Mucosa of rectum (tissue), 2 donors: Measurements from ENCODE around the gene RELCH.
A peak's percentile ranks its signal among the peaks of the same experiment; 100 is the strongest.
"Not testable (repeated sequence)": the region's sequence is repeated elsewhere in the genome, so short reads cannot be mapped to it uniquely, and the experiment has no call there.

Experiments
- H3K27ac ChIP-seq, 2 donors: one replicate each; pipeline ENCODE4 v1.7.0; 2013; ENCODE audit warnings: inconsistent platforms in 2 of 2, low read depth in 2 of 2, low read length in 2 of 2
- H3K27me3 ChIP-seq, 2 donors: one replicate each; pipeline ENCODE4 v1.7.0; 2013; ENCODE audit warnings: low read length in 2 of 2; ENCODE audit not compliant: control insufficient read depth in 2 of 2, insufficient read depth in 2 of 2
- H3K36me3 ChIP-seq, 2 donors: one replicate each; pipeline ENCODE4 v1.7.0; 2013; ENCODE audit warnings: low read length in 2 of 2; ENCODE audit not compliant: control insufficient read depth in 2 of 2, insufficient read depth in 2 of 2
- H3K4me1 ChIP-seq, 2 donors: one replicate each; pipeline ENCODE4 v1.7.0; 2013; ENCODE audit warnings: low read length in 2 of 2, mild to moderate bottlenecking in 1 of 2; ENCODE audit not compliant: control insufficient read depth in 2 of 2, insufficient read depth in 2 of 2
- H3K4me3 ChIP-seq, 2 donors: one replicate each; pipeline ENCODE4 v1.7.0; 2013; ENCODE audit warnings: low read length in 2 of 2
- H3K9ac ChIP-seq, 2 donors: one replicate each; pipeline ENCODE4 v1.7.0; 2013; ENCODE audit warnings: low read length in 2 of 2, low read depth in 1 of 2, mild to moderate bottlenecking in 1 of 2
- H3K9me3 ChIP-seq, 2 donors: one replicate each; pipeline ENCODE4 v1.7.0; 2013; ENCODE audit warnings: low read length in 2 of 2; ENCODE audit not compliant: control insufficient read depth in 2 of 2
- donor health status: healthy.
- donor health status: Normal muscosa, but diverticular disease.

The RELCH gene

GRCh38 chr18:62164855-62165487, 22.1 kb upstream of the RELCH start:
- H3K27me3 ChIP-seq, result no peaks in the 10 kb centered on the region
- no peaks in the 10 kb centered on the region for H3K36me3 ChIP-seq
- no peak overlapping the region for H3K4me3 ChIP-seq
- H3K27ac ChIP-seq, result peak overlapping the region in 1 of 2 donors; percentile 34
- no peak overlapping the region for H3K9ac ChIP-seq
- peaks cover 0 to 7% of the 10 kb centered on the region in 2 donors for H3K4me1 ChIP-seq
- H3K9me3 ChIP-seq, result no peaks in the 10 kb centered on the region

DNA sequence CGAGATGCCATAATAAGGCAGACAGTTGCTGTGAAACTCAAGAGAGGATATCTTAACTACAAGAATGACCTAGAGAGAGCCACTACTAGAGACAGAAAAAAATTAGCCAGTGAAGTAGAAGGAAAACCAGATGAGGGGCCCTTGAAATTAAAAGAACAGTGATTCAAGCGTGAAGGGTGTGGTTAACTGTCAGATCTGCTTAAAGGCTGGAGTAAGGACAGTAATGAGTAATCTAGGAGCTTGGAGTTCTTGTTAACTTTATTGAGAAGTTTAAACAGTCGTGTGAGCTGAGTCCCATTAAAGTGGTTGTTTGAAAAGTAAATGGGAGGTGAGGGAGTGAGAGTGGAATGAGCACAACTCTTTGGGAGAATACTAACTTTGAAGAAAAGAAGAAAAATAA, 21.5 kb upstream of the RELCH start:
- no peaks in the 10 kb centered on the region for H3K36me3 ChIP-seq
- peak overlapping the region in 1 of 2 donors; percentile 34 for H3K27ac ChIP-seq
- no peak overlapping the region for H3K9ac ChIP-seq
- H3K4me1 ChIP-seq, result peaks cover 0 to 7% of the 10 kb centered on the region in 2 donors
- H3K27me3 ChIP-seq, result no peaks in the 10 kb centered on the region
- no peaks in the 10 kb centered on the region for H3K9me3 ChIP-seq
- no peak overlapping the region for H3K4me3 ChIP-seq

- not testable (repeated sequence) for H3K4me1 ChIP-seq, H3K27ac ChIP-seq, H3K27me3 ChIP-seq, H3K9ac ChIP-seq, H3K4me3 ChIP-seq, H3K9me3 ChIP-seq, H3K36me3 ChIP-seq
Observed at GRCh38 chr18:62166524-62166923, 20.5 kb upstream of the RELCH start.

- H3K36me3 ChIP-seq, result no peaks in the 10 kb centered on the region
- no peak overlapping the region for H3K4me3 ChIP-seq
- H3K9ac ChIP-seq, result no peak overlapping the region
- H3K9me3 ChIP-seq, result no peaks in the 10 kb centered on the region
- no peak overlapping the region for H3K27ac ChIP-seq
- H3K27me3 ChIP-seq, result no peaks in the 10 kb centered on the region
- peaks cover 0 to 3% of the 10 kb centered on the region in 2 donors for H3K4me1 ChIP-seq
Observed at GRCh38 chr18:62170857-62171256, 16.2 kb upstream of the RELCH start.

DNA sequence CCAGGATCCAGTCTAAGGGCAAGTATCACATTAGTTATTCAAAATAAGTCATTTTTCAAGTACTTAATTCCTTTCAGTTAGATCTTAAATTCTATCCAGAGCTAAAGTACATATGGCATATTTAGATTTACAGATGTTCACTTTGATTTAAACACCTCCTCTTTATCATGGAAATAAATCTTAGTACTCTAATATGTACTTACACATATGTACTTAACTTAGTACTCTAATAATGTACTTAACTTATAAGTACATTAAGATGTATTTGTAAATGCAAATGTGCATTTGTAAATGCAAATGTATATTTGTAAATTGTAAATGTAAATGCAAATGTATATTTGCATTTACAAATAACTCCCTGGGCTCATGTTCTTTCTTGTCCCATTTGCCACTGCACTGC, 14.8 kb upstream of the RELCH start:
- H3K4me3 ChIP-seq, result no peak overlapping the region
- no peaks in the 10 kb centered on the region for H3K9me3 ChIP-seq
- H3K27ac ChIP-seq, result no peak overlapping the region
- H3K9ac ChIP-seq, result no peak overlapping the region
- H3K27me3 ChIP-seq, result no peaks in the 10 kb centered on the region
- H3K4me1 ChIP-seq, result no peaks in the 10 kb centered on the region
- H3K36me3 ChIP-seq, result no peaks in the 10 kb centered on the region

GRCh38 chr18:62175521-62175920, 11.5 kb upstream of the RELCH start:
- Histone ChIP-seq H3K4me3 (no peak overlapping the region), H3K36me3 (no peaks in the 10 kb centered on the region), H3K27me3 (no peaks in the 10 kb centered on the region), H3K4me1 (no peaks in the 10 kb centered on the region), H3K9ac (no peak overlapping the region), H3K27ac (no peak overlapping the region), H3K9me3 (no peaks in the 10 kb centered on the region)

- H3K36me3 ChIP-seq, result no peaks in the 10 kb centered on the region
Observed at GRCh38 chr18:62177271-62177670, 9.8 kb upstream of the RELCH start.

GRCh38 chr18:62179213-62179612, 7.8 kb upstream of the RELCH start:
- Histone ChIP-seq H3K27ac (no peak overlapping the region), H3K36me3 (no peaks in the 10 kb centered on the region), H3K4me3 (no peak overlapping the region), H3K9me3 (no peaks in the 10 kb centered on the region), H3K4me1 (no peaks in the 10 kb centered on the region), H3K27me3 (no peaks in the 10 kb centered on the region), H3K9ac (no peak overlapping the region)

More at GRCh38 chr18:62177271-62177670, 9.8 kb upstream of the RELCH start:
- H3K27me3 ChIP-seq, result no peaks in the 10 kb centered on the region
- no peak overlapping the region for H3K27ac ChIP-seq
- H3K4me3 ChIP-seq, result no peak overlapping the region
- H3K9ac ChIP-seq, result no peak overlapping the region
- H3K9me3 ChIP-seq, result no peaks in the 10 kb centered on the region
- H3K4me1 ChIP-seq, result no peaks in the 10 kb centered on the region

DNA sequence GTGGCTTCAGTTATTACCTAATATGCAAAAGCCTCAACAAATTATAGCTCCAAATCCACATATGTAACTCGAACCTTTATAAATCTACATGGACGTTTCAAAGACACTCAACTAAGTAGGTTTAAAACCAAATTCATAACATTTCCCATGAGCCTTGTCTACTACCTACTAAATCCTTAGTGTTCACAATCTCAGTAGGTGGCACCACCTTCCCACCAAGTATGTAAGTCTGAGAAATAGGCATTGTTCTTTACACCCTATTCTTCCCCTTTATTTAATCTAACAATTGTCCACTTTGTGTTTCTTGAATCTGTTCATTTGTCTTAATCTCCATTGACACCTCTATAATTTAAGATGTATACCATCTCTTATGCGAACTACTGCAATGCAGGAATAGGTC, 4.8 kb upstream of the RELCH start:
- no peaks in the 10 kb centered on the region for H3K9me3 ChIP-seq
- H3K4me3 ChIP-seq, result no peak overlapping the region
- no peaks in the 10 kb centered on the region for H3K27me3 ChIP-seq
- no peak overlapping the region for H3K27ac ChIP-seq
- H3K9ac ChIP-seq, result no peak overlapping the region
- H3K36me3 ChIP-seq, result no peaks in the 10 kb centered on the region
- peaks cover 0 to 4% of the 10 kb centered on the region in 2 donors for H3K4me1 ChIP-seq

GRCh38 chr18:62183578-62184195, 3.4 kb upstream of the RELCH start:
- Histone ChIP-seq H3K27ac (no peak overlapping the region), H3K4me3 (no peak overlapping the region), H3K9ac (no peak overlapping the region), H3K36me3 (no peaks in the 10 kb centered on the region), H3K27me3 (no peaks in the 10 kb centered on the region), H3K4me1 (peaks cover 3 to 4% of the 10 kb centered on the region in 2 donors), H3K9me3 (no peaks in the 10 kb centered on the region)
